GM12878 (cell line): ENCODE results near the gene MUSTN1.

Experiments used
- BRCA1 ChIP-seq: IDR thresholded peaks from 2 replicates; pipeline ENCODE4 v1.6.1; 2011; ENCODE audit warnings: low read depth, low read length, improper control_type of control experiment
- CTCF ChIP-seq, 3 experiments: IDR thresholded peaks in 2 of 3; conservative IDR thresholded peaks in 1 of 3; 2 replicates each; pipeline ENCODE4 v1.5.1; 2011; ENCODE audit warnings: low read depth in 3 of 3, low read length in 3 of 3, mild to moderate bottlenecking in 3 of 3, control low read depth in 2 of 3, moderate library complexity in 2 of 3, inconsistent platforms in 1 of 3, mixed read lengths in 1 of 3; ENCODE audit not compliant: control insufficient read depth in 2 of 3, insufficient read depth in 1 of 3; ENCODE audit errors: extremely low read depth in 1 of 3
- GABPA ChIP-seq: IDR thresholded peaks from 2 replicates; pipeline ENCODE4 v1.6.1; 2014; ENCODE audit warnings: antibody characterized with exemption, low read depth, mild to moderate bottlenecking, inconsistent platforms
- POLR2A ChIP-seq: IDR thresholded peaks from 2 replicates; pipeline ENCODE4 v1.6.1; 2011; ENCODE audit warnings: low read depth, mild to moderate bottlenecking, low read length
- POLR2AphosphoS5 ChIP-seq: IDR thresholded peaks from 2 replicates; pipeline ENCODE4 v1.6.1; 2011; ENCODE audit warnings: mild to moderate bottlenecking, low read length, inconsistent platforms
- RELA ChIP-seq: fragments of 450-650 bp; IDR thresholded peaks from 2 replicates; pipeline ENCODE4 v1.8.0; 2014; ENCODE audit warnings: borderline replicate concordance; ENCODE audit not compliant: partially characterized antibody
- REST ChIP-seq: IDR thresholded peaks from 2 replicates; pipeline ENCODE4 v1.6.1; 2012; ENCODE audit warnings: mild to moderate bottlenecking, low read depth, low read length
- RFX5 ChIP-seq: IDR thresholded peaks from 2 replicates; pipeline ENCODE4 v1.6.1; 2011; ENCODE audit warnings: low read depth, low read length, improper control_type of control experiment
- ZNF217 ChIP-seq: fragments of 450-650 bp; IDR thresholded peaks from 2 replicates; pipeline ENCODE4 v1.6.1; 2017; ENCODE audit warnings: antibody characterized with exemption, mild to moderate bottlenecking
- TF ChIP-seq, protein P1 (sequence below): fragments of 150-350 bp; IDR thresholded peaks from 2 replicates; pipeline ENCODE4 v1.6.1; 2016; ENCODE audit warnings: low read depth, low read length

GRCh38 chr3:52829906-52830463 lies 4.8 kb downstream of the MUSTN1 start:
- no peak for TF ChIP-seq CTCF (IDR thresholded peaks at IDR 0.05 in 2 of 3, conservative IDR thresholded peaks at IDR 0.05 in 1 of 3; ENCODE audit: control insufficient read depth in 2 of 3, extremely low read depth in 1 of 3, insufficient read depth in 1 of 3, low read depth in 3 of 3, low read length in 3 of 3)
- TF ChIP-seq POLR2A: no peak
- TF ChIP-seq GABPA: no peak
- TF ChIP-seq BRCA1: no peak
- TF ChIP-seq, protein P1, sequence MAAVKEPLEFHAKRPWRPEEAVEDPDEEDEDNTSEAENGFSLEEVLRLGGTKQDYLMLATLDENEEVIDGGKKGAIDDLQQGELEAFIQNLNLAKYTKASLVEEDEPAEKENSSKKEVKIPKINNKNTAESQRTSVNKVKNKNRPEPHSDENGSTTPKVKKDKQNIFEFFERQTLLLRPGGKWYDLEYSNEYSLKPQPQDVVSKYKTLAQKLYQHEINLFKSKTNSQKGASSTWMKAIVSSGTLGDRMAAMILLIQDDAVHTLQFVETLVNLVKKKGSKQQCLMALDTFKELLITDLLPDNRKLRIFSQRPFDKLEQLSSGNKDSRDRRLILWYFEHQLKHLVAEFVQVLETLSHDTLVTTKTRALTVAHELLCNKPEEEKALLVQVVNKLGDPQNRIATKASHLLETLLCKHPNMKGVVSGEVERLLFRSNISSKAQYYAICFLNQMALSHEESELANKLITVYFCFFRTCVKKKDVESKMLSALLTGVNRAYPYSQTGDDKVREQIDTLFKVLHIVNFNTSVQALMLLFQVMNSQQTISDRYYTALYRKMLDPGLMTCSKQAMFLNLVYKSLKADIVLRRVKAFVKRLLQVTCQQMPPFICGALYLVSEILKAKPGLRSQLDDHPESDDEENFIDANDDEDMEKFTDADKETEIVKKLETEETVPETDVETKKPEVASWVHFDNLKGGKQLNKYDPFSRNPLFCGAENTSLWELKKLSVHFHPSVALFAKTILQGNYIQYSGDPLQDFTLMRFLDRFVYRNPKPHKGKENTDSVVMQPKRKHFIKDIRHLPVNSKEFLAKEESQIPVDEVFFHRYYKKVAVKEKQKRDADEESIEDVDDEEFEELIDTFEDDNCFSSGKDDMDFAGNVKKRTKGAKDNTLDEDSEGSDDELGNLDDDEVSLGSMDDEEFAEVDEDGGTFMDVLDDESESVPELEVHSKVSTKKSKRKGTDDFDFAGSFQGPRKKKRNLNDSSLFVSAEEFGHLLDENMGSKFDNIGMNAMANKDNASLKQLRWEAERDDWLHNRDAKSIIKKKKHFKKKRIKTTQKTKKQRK: no peak
- TF ChIP-seq POLR2AphosphoS5: no peak
- TF ChIP-seq RELA: no peak
- no peak for TF ChIP-seq RFX5
- TF ChIP-seq REST: no peak
- no peak for TF ChIP-seq ZNF217
